B cell (primary cell): ENCODE results near the gene CST7.

Experiments
- EZH2 ChIP-seq: IDR thresholded peaks from 2 replicates; pipeline ENCODE4 v1.6.1; 2012; ENCODE audit warnings: borderline replicate concordance, low read depth, mild to moderate bottlenecking, moderate library complexity, low read length; ENCODE audit not compliant: insufficient read depth, poor library complexity, severe bottlenecking
- TF ChIP-seq, protein P1 (sequence below): fragments of 200-600 bp; IDR thresholded peaks from one replicate; pipeline ENCODE4 v1.8.0; 2022; ENCODE audit warnings: antibody characterized with exemption, mild to moderate bottlenecking

GRCh38 chr20:24950128-24950835 is 1.2 kb downstream of the CST7 start:
- TF ChIP-seq, protein P1, sequence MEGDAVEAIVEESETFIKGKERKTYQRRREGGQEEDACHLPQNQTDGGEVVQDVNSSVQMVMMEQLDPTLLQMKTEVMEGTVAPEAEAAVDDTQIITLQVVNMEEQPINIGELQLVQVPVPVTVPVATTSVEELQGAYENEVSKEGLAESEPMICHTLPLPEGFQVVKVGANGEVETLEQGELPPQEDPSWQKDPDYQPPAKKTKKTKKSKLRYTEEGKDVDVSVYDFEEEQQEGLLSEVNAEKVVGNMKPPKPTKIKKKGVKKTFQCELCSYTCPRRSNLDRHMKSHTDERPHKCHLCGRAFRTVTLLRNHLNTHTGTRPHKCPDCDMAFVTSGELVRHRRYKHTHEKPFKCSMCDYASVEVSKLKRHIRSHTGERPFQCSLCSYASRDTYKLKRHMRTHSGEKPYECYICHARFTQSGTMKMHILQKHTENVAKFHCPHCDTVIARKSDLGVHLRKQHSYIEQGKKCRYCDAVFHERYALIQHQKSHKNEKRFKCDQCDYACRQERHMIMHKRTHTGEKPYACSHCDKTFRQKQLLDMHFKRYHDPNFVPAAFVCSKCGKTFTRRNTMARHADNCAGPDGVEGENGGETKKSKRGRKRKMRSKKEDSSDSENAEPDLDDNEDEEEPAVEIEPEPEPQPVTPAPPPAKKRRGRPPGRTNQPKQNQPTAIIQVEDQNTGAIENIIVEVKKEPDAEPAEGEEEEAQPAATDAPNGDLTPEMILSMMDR: no peak
- TF ChIP-seq EZH2: no peak
